KMS-11 (cell line): ENCODE measurements around the gene BARX2.

ENCODE experiments used
- H2AFZ ChIP-seq: fragments of 200-600 bp; sonication (generic); 2 replicates; pipeline ENCODE4 v1.6.1; 2016; ENCODE audit warnings: antibody characterized with exemption, mixed run types, low read depth
- H3K27ac ChIP-seq: fragments of 200-600 bp; sonication (generic); 2 replicates; pipeline ENCODE4 v1.6.1; 2016; ENCODE audit warnings: mild to moderate bottlenecking, mixed run types
- H3K27me3 ChIP-seq: fragments of 200-600 bp; sonication (generic); 2 replicates; pipeline ENCODE4 v1.6.1; 2017; ENCODE audit warnings: mild to moderate bottlenecking, low read depth, mixed run types, moderate library complexity; ENCODE audit not compliant: insufficient read depth
- H3K36me3 ChIP-seq: fragments of 200-600 bp; sonication (generic); 2 replicates; pipeline ENCODE4 v1.6.1; 2017; ENCODE audit warnings: mild to moderate bottlenecking, mixed run types; ENCODE audit not compliant: insufficient read depth
- H3K4me1 ChIP-seq: fragments of 200-600 bp; sonication (generic); 2 replicates; pipeline ENCODE4 v1.6.1; 2016; ENCODE audit warnings: mild to moderate bottlenecking, low read depth, mixed run types; ENCODE audit not compliant: poor library complexity, severe bottlenecking
- H3K4me2 ChIP-seq: fragments of 200-600 bp; sonication (generic); 2 replicates; pipeline ENCODE4 v1.7.0; 2016; ENCODE audit warnings: mild to moderate bottlenecking, mixed run types
- H3K4me3 ChIP-seq: fragments of 200-600 bp; sonication (generic); IDR thresholded peaks from 2 replicates; pipeline ENCODE4 v1.6.1; 2017; ENCODE audit warnings: low read depth, low read length, mixed read lengths; ENCODE audit not compliant: insufficient read depth
- H3K79me2 ChIP-seq: fragments of 200-600 bp; sonication (generic); 2 replicates; pipeline ENCODE4 v1.6.1; 2016; ENCODE audit warnings: low read depth, mixed run types; ENCODE audit not compliant: insufficient read depth
- H3K9ac ChIP-seq: fragments of 200-600 bp; sonication (generic); 2 replicates; pipeline ENCODE4 v1.6.1; 2016; ENCODE audit warnings: mild to moderate bottlenecking, mixed run types
- H4K20me1 ChIP-seq: fragments of 200-600 bp; sonication (generic); 2 replicates; pipeline ENCODE4 v1.6.1; 2016; ENCODE audit warnings: mild to moderate bottlenecking, mixed run types; ENCODE audit not compliant: insufficient read depth
- TF ChIP-seq, protein P1 (sequence below): fragments of 200-600 bp; sonication (generic); conservative IDR thresholded peaks from 2 replicates; pipeline ENCODE4 v1.6.1; 2017; ENCODE audit warnings: low read depth, mild to moderate bottlenecking, antibody characterized with exemption, low read length, moderate library complexity, mixed read lengths

Gene BARX2

GRCh38 chr11:129365816-129366215 is 9.8 kb upstream of the BARX2 start:
- H4K20me1 ChIP-seq = no peaks in the 10 kb centered on the region
- no peak overlapping the region for H3K4me3 ChIP-seq
- H3K4me2 ChIP-seq = no peak overlapping the region
- TF ChIP-seq, protein P1, sequence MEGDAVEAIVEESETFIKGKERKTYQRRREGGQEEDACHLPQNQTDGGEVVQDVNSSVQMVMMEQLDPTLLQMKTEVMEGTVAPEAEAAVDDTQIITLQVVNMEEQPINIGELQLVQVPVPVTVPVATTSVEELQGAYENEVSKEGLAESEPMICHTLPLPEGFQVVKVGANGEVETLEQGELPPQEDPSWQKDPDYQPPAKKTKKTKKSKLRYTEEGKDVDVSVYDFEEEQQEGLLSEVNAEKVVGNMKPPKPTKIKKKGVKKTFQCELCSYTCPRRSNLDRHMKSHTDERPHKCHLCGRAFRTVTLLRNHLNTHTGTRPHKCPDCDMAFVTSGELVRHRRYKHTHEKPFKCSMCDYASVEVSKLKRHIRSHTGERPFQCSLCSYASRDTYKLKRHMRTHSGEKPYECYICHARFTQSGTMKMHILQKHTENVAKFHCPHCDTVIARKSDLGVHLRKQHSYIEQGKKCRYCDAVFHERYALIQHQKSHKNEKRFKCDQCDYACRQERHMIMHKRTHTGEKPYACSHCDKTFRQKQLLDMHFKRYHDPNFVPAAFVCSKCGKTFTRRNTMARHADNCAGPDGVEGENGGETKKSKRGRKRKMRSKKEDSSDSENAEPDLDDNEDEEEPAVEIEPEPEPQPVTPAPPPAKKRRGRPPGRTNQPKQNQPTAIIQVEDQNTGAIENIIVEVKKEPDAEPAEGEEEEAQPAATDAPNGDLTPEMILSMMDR = no peak
- H3K27me3 ChIP-seq = no peaks in the 10 kb centered on the region
- H2AFZ ChIP-seq = no peak overlapping the region
- H3K27ac ChIP-seq = no peak overlapping the region
- peaks cover 50% of the 10 kb centered on the region for H3K4me1 ChIP-seq
- H3K9ac ChIP-seq = no peak overlapping the region
- H3K36me3 ChIP-seq = no peaks in the 10 kb centered on the region
- H3K79me2 ChIP-seq = no peaks in the 10 kb centered on the region

DNA sequence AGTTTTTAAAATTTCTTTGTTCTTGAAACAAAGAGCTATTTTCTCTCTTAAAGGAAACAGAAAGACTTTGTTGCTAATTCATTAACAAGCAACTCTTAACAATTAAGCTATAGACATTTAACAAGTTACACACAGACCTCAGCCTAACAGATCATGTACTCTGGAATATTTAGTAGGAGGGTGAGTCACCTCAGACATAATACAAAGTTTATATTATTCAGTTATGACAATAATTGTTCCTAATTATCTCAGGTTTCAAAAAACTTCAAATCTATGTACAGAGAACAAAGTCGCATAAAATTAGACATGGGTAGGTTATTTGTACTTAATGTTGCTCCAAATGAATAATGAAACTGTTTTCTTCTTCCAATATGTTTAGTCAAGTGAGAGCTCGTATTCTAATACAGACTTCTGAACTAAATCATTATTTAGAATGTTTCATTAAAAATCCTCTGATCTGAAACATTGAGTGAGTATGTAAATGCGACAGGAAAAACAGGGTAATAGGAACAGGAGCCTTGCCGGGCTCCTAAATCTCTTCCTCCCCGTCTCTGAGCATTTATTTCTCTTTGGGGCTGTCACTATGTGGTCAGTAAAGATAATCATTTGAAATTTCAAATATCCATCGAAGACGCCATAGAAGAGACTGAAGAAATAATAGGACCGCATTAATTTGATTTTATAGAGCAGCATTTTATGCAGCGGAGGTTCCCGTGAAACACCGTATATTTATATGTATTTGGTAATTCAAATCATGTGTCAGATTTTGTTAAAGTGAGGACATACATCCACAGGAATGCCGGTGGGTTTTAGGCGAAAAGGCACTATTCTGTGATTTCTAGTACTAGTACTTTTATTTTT is 8.7 kb upstream of the BARX2 start:
- Histone ChIP-seq H3K9ac (no peak overlapping the region), H3K4me2 (no peak overlapping the region), H2AFZ (peak overlapping the region; percentile 40; the same call in 1 of the 2 replicates), H3K4me1 (peaks cover 52% of the 10 kb centered on the region), H3K27me3 (no peaks in the 10 kb centered on the region), H4K20me1 (no peaks in the 10 kb centered on the region), H3K36me3 (no peaks in the 10 kb centered on the region), H3K79me2 (no peaks in the 10 kb centered on the region), H3K4me3 (no peak overlapping the region), H3K27ac (peak overlapping the region; percentile 93; the same call in 1 of the 2 replicates)
- TF ChIP-seq, protein P1 = no peak

DNA sequence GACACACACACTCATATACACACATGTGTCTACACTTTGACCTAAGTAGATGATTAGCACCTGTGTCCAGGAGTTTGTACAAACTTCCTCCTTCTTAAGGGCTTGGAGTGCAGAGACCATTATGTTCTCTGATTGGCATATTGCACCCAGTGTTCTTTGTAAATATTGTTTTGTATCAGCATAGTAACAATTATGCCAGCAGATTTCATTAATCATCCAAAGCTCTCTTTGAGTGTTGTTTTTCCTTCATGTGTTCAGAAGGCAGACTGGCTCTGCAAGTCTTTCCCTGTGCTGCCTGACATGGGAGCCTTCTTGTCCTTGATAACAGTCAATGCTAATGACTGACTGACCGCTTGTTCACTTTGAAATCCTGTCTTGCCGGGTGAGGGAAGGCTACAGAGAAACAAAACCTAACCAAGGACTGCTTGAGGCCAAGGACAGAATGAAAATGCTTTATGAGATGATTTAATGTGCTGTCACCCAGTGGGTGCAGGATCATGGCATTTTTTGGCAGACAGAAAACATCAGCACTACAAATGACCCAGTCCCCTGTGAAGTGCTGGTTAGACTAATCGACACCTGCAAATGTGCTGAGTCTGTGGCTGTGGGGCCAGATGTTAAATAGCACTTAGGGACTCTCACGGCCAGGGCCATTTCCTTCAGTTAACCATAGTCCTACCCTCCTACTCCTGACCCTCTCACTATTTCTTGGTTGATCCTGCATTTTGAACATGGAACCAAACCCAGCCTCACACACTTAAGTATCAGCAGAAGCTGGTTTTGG is 6.6 kb upstream of the BARX2 start:
- Histone ChIP-seq H3K9ac (peak overlapping the region; percentile 49; the same call in 1 of the 2 replicates), H3K27me3 (no peaks in the 10 kb centered on the region)

GRCh38 chr11:129370715-129371114 is 4.9 kb upstream of the BARX2 start:
- Histone ChIP-seq H3K27ac (no peak overlapping the region), H3K4me3 (no peak overlapping the region), H3K36me3 (no peaks in the 10 kb centered on the region), H3K4me2 (no peak overlapping the region), H3K27me3 (no peaks in the 10 kb centered on the region), H3K9ac (no peak overlapping the region), H3K4me1 (peaks cover 46% of the 10 kb centered on the region), H4K20me1 (no peaks in the 10 kb centered on the region), H2AFZ (no peak overlapping the region), H3K79me2 (no peaks in the 10 kb centered on the region)
- TF ChIP-seq, protein P1 = no peak

More for the DNA sequence above, 6.6 kb upstream of the BARX2 start:
- H4K20me1 ChIP-seq = no peaks in the 10 kb centered on the region
- peak overlapping the region; percentile 93 for H3K27ac ChIP-seq
- peaks cover 52% of the 10 kb centered on the region for H3K4me1 ChIP-seq
- H3K36me3 ChIP-seq = no peaks in the 10 kb centered on the region
- H3K4me3 ChIP-seq = no peak overlapping the region
- TF ChIP-seq, protein P1 = no peak
- H3K4me2 ChIP-seq = peak overlapping the region; percentile 67
- peak overlapping the region; percentile 40 for H2AFZ ChIP-seq
- no peaks in the 10 kb centered on the region for H3K79me2 ChIP-seq
